GM18517 (cell line): Measurements from ENCODE around the gene RFFL.

Experiments
- ATAC-seq: cut with Tn5 transposase; IDR thresholded peaks from one replicate; pipeline ENCODE4 v1.9.1; 2021; ENCODE audit warnings: mild to moderate bottlenecking, moderate library complexity; ENCODE audit not compliant: unreplicated experiment

The RFFL gene

GRCh38 chr17:35082073-35082657, 18.7 kb upstream of the RFFL start:
- ATAC-seq = no peak

- no peak for ATAC-seq
Observed at GRCh38 chr17:35081638-35082037, 18.1 kb upstream of the RFFL start.

- ATAC-seq = no peak
Observed at GRCh38 chr17:35080536-35080935, 17.0 kb upstream of the RFFL start.

GRCh38 chr17:35079547-35080423, 16.3 kb upstream of the RFFL start:
- ATAC-seq = no peak

- ATAC-seq = no peak
Observed at GRCh38 chr17:35076874-35077273, 13.4 kb upstream of the RFFL start.

- no peak for ATAC-seq
Observed at GRCh38 chr17:35074711-35075707, 11.5 kb upstream of the RFFL start.

GRCh38 chr17:35073991-35074627, 10.6 kb upstream of the RFFL start:
- no peak for ATAC-seq

GRCh38 chr17:35073183-35073790, 9.8 kb upstream of the RFFL start:
- ATAC-seq = no peak

- no peak for ATAC-seq
Observed at GRCh38 chr17:35069311-35069710, 5.8 kb upstream of the RFFL start.

- ATAC-seq = no peak
Observed at GRCh38 chr17:35068249-35068648, 4.7 kb upstream of the RFFL start.

GRCh38 chr17:35065880-35066279, 2.4 kb upstream of the RFFL start:
- ATAC-seq = no peak

- ATAC-seq = no peak
Observed at GRCh38 chr17:35064516-35065215, 1.2 kb upstream of the RFFL start.

- ATAC-seq = no peak
Observed at GRCh38 chr17:35062308-35062707, 1.2 kb downstream of the RFFL start.

- ATAC-seq = no peak
Observed at GRCh38 chr17:35057332-35057915, 6.1 kb downstream of the RFFL start.

GRCh38 chr17:35056013-35056412, 7.5 kb downstream of the RFFL start:
- no peak for ATAC-seq

- no peak for ATAC-seq
Observed at GRCh38 chr17:35053204-35053603, 10.3 kb downstream of the RFFL start.

GRCh38 chr17:35052780-35053179, 10.7 kb downstream of the RFFL start:
- no peak for ATAC-seq

- no peak for ATAC-seq
Observed at GRCh38 chr17:35052241-35052610, 11.3 kb downstream of the RFFL start.

- peak; percentile 27 for ATAC-seq
Observed at GRCh38 chr17:35051579-35052240, 11.8 kb downstream of the RFFL start.
